ENCODE data around the gene RAPGEF6. TPM values are rescaled to one million over a fixed set of nuclear protein-coding genes. Genes with fewer than 3 reads are reported as not detected.
"Not testable (repeated sequence)": the region's sequence is repeated elsewhere in the genome, so short reads cannot be mapped to it uniquely, and the experiment has no call there.

RAPGEF6 gene
- total RNA-seq, 4 donors from 2014 or later: 14.0 to 23.7 (median 17.9) TPM

- Histone ChIP-seq H3K27ac (no peak overlapping the region), H3K27me3 (no peaks in the 10 kb centered on the region), H3K36me3 (no peaks in the 10 kb centered on the region), H3K4me3 (no peak overlapping the region), H3K9me3 (no peaks in the 10 kb centered on the region), H3K4me1 (peaks cover 0 to 72% (median 0%) of the 10 kb centered on the region in 3 donors)
- ATAC-seq: no peak
- WGBS, 2 donors (ENCODE audit: low coverage in 1 of 2): 89% methylated on average over 1 of the region's 1 CpG; no CpG with 5 or more reads in 1 of the 2 donors
- TF ChIP-seq POLR2AphosphoS5 (IDR thresholded peaks at IDR 0.05): no peak
- TF ChIP-seq CTCF (IDR thresholded peaks at IDR 0.05): no peak
- no peak for TF ChIP-seq POLR2A (IDR thresholded peaks at IDR 0.05)
- TF ChIP-seq EP300 (IDR thresholded peaks at IDR 0.05): no peak
Observed at GRCh38 chr5:131628990-131629389, 6.0 kb downstream of the RAPGEF6 start.

GRCh38 chr5:131627207-131627865, 7.7 kb downstream of the RAPGEF6 start:
- no peak for TF ChIP-seq CTCF (IDR thresholded peaks at IDR 0.05)
- no peak for TF ChIP-seq POLR2AphosphoS5 (IDR thresholded peaks at IDR 0.05)
- no peak for TF ChIP-seq EP300 (IDR thresholded peaks at IDR 0.05)
- TF ChIP-seq POLR2A (IDR thresholded peaks at IDR 0.05): no peak
- 65 to 73% methylated on average over 4 of the region's 4 CpGs for WGBS, 2 donors (ENCODE audit: low coverage in 1 of 2)
- Histone ChIP-seq H3K9me3 (no peaks in the 10 kb centered on the region), H3K4me3 (no peak overlapping the region), H3K27me3 (no peaks in the 10 kb centered on the region), H3K36me3 (no peaks in the 10 kb centered on the region), H3K4me1 (peaks cover 0 to 64% (median 0%) of the 10 kb centered on the region in 3 donors), H3K27ac (no peak overlapping the region)
- ATAC-seq: no peak

DNA sequence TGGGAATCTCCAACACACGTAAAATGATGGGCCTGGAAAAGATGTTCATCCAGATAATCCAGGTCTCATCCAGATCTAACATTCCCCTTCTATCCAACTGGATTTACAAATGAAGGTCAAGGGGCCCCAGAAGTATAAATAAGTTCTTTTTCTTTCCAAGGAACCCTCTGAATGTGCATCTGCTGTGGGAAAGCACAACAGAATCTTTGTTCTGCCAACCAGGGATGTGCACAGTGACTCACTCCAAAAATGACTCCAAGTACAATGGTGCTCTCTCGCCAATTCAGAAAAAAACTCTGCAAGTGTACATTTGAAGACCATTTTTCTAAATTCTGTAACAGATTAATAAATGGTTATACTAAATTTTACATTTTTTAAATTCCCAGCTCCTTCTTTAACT, 12.4 kb downstream of the RAPGEF6 start:
- WGBS, 2 donors (ENCODE audit: low coverage in 1 of 2): 65 to 70% methylated on average over 2 of the region's 2 CpGs
- H3K27ac ChIP-seq: no peak overlapping the region
- TF ChIP-seq EP300 (IDR thresholded peaks at IDR 0.05) (no peak), CTCF (IDR thresholded peaks at IDR 0.05) (no peak), POLR2A (IDR thresholded peaks at IDR 0.05) (no peak), POLR2AphosphoS5 (IDR thresholded peaks at IDR 0.05) (no peak)
- H3K4me3 ChIP-seq: no peak overlapping the region
- no peaks in the 10 kb centered on the region for H3K9me3 ChIP-seq
- no peaks in the 10 kb centered on the region for H3K27me3 ChIP-seq
- no peaks in the 10 kb centered on the region for H3K36me3 ChIP-seq
- H3K4me1 ChIP-seq: peaks cover 0 to 67% (median 0%) of the 10 kb centered on the region in 3 donors
- no peak for ATAC-seq

DNA sequence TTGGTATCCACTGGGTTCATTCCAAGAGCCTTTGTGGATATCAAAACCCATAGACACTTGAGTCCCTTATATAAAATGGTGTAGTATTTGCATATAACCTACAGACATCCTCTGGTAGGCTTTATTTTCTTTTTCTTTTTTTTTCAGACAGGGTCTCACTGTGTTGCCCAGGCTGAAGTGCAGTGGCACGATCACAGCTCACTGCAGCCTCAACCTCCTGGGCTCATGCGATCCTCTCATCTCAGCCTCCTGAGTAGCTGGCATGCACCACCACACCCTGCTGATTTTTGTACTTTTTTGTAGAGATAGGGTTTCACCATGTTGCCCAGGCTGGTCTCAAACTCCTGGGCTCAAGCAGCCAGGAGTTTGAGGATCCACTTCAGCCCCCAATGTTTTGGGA, 13.9 kb downstream of the RAPGEF6 start:
- H3K36me3 ChIP-seq, H3K27me3 ChIP-seq, H3K9me3 ChIP-seq, H3K4me3 ChIP-seq, ATAC-seq, H3K27ac ChIP-seq: not testable (repeated sequence)
- H3K4me1 ChIP-seq: peaks cover 0 to 53% (median 0%) of the 10 kb centered on the region in 3 donors
- WGBS, 2 donors (ENCODE audit: low coverage in 1 of 2): 100% methylated on average over 2 of the region's 2 CpGs

DNA sequence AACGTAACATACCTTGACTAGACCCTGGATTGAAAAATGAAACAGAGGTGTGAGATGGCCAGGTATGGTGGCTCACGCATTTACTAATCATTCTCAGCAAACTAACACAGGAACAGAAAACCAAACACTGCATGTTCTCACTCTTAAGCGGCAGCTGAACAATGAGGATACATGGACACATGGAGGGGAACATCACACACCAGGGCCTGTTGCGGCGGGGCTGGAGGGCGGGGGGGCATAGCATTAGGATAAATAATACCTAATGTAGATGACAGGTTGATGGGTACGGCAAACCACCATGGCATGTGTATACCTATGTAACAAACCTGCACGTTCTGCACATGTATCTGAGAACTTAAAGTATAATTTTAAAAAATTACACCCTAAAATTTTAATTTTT, 15.9 kb downstream of the RAPGEF6 start:
- no peaks in the 10 kb centered on the region for H3K36me3 ChIP-seq
- H3K4me3 ChIP-seq: no peak overlapping the region
- no peak overlapping the region for H3K27ac ChIP-seq
- ATAC-seq: no peak
- H3K4me1 ChIP-seq: peaks cover 0 to 60% (median 0%) of the 10 kb centered on the region in 3 donors
- WGBS, 2 donors (ENCODE audit: low coverage in 1 of 2): 65 to 79% methylated on average over 5 to 8 of the region's 8 CpGs
- no peaks in the 10 kb centered on the region for H3K27me3 ChIP-seq
- TF ChIP-seq EP300 (IDR thresholded peaks at IDR 0.05) (no peak), POLR2A (IDR thresholded peaks at IDR 0.05) (no peak), CTCF (IDR thresholded peaks at IDR 0.05) (no peak), POLR2AphosphoS5 (IDR thresholded peaks at IDR 0.05) (no peak)
- H3K9me3 ChIP-seq: no peaks in the 10 kb centered on the region
